K562 (cell line): ENCODE results near the gene HORMAD1. TPM values are rescaled to one million over a fixed set of nuclear protein-coding genes. Genes with fewer than 3 reads are reported as not detected.
"Not testable (repeated sequence)": the region's sequence is repeated elsewhere in the genome, so short reads cannot be mapped to it uniquely, and the experiment has no call there.

Experiments used
- ATAC-seq: fragments of 200-7000 bp; cut with Tn5 transposase; 3 replicates; pipeline ENCODE4 v1.9.1; 2020; ENCODE audit warnings: moderate library complexity
- BruUV-seq: library from RNA; stranded (reverse); fragments of 400-500 nt; replicated peaks from 2 replicates; lab custom pipeline; 2021; lab: Mats Ljungman, UMichigan
- CTCF ChIA-PET: fragments of 300-600 bp; formaldehyde crosslinking; extraction: SDS; loops from one replicate; lab custom pipeline; 2021; ENCODE audit warnings: low intra/inter-chr PET ratio; lab: Yijun Ruan, JAX
- POLR2A ChIA-PET: fragments of 300-600, 350-650 bp; sonication (Branson Sonifier 250); formaldehyde crosslinking; extraction: SDS; loops from one replicate; lab custom pipeline; 2021; ENCODE audit warnings: antibody characterized with exemption, inconsistent platforms; lab: Yijun Ruan, JAX
- DNase-seq, 4 experiments: peaks; one replicate each; pipeline versions ENCODE4 v3.0.0 to v3.0.0-alpha.2; 2011 to 2018; ENCODE audit warnings: low spot score in 3 of 4, mixed read lengths in 3 of 4; ENCODE audit errors: extremely low read depth in 1 of 4
- FAIRE-seq: peaks from 2 replicates; lab custom pipeline; 2011; peaks lifted over from hg19 to GRCh38; lab: Jason Lieb, UNC
- H2AFZ ChIP-seq: 2 replicates; pipeline ENCODE4 v1.6.0; 2011; ENCODE audit warnings: low read depth, low read length, control low read depth, inconsistent platforms
- H3K27ac ChIP-seq: fragments of 200-600 bp; 3 replicates; pipeline ENCODE4 v1.8.0; 2011; ENCODE audit warnings: low read depth, mild to moderate bottlenecking, control low read depth, inconsistent platforms, low read length, moderate library complexity, mixed read lengths; ENCODE audit errors: extremely low read depth
- H3K27me3 ChIP-seq, 2 experiments: fragments of 300-600 bp in 1 of 2; 2 replicates in 1 of 2; 3 replicates in 1 of 2; pipeline versions ENCODE4 v1.6.0 to v1.8.0; 2011; ENCODE audit warnings: inconsistent platforms in 2 of 2, low read length in 2 of 2, mild to moderate bottlenecking in 1 of 2, mixed read lengths in 1 of 2, moderate library complexity in 1 of 2; ENCODE audit not compliant: control insufficient read depth in 2 of 2, insufficient read depth in 2 of 2
- H3K36me3 ChIP-seq: fragments of 300-600 bp; 3 replicates; pipeline ENCODE4 v1.8.0; 2011; ENCODE audit warnings: mild to moderate bottlenecking, low read length, inconsistent platforms; ENCODE audit not compliant: control insufficient read depth, insufficient read depth
- H3K4me1 ChIP-seq, 2 experiments: fragments of 200-600 bp in 1 of 2; replicated peaks in 1 of 2; 2 replicates in 1 of 2; 3 replicates in 1 of 2; pipeline versions ENCODE4 v1.5.1 to v1.8.0; 2011; ENCODE audit warnings: inconsistent platforms in 2 of 2, low read length in 2 of 2, mild to moderate bottlenecking in 1 of 2, mixed read lengths in 1 of 2, moderate library complexity in 1 of 2; ENCODE audit not compliant: control insufficient read depth in 2 of 2, insufficient read depth in 2 of 2
- H3K4me2 ChIP-seq: 2 replicates; pipeline ENCODE4 v1.6.1; 2011; ENCODE audit warnings: low read length, control low read depth, inconsistent platforms, mixed read lengths; ENCODE audit not compliant: insufficient read depth
- H3K4me3 ChIP-seq: fragments of 200-600 bp; sonication (generic), shearing (Covaris generic); 2 replicates; pipeline ENCODE4 v1.5.1; 2016; ENCODE audit warnings: control low read depth, inconsistent platforms
- H3K79me2 ChIP-seq: fragments of 200-600 bp; 3 replicates; pipeline ENCODE4 v1.8.0; 2011; ENCODE audit warnings: low read length, inconsistent platforms; ENCODE audit not compliant: control insufficient read depth, insufficient read depth
- H3K9ac ChIP-seq, 2 experiments: 2 replicates each; pipeline versions ENCODE4 v1.6.0 to v1.6.1; 2011; ENCODE audit warnings: low read depth in 2 of 2, low read length in 2 of 2, control low read depth in 1 of 2, inconsistent platforms in 1 of 2, mild to moderate bottlenecking in 1 of 2, mixed read lengths in 1 of 2; ENCODE audit not compliant: insufficient read depth in 1 of 2
- H3K9me1 ChIP-seq: one replicate; pipeline ENCODE4 v1.6.0; 2011; ENCODE audit warnings: inconsistent platforms, mild to moderate bottlenecking, low read length, moderate library complexity; ENCODE audit not compliant: control insufficient read depth, insufficient read depth
- H3K9me3 ChIP-seq: replicated peaks from 2 replicates; pipeline ENCODE4 v1.5.1; 2011; ENCODE audit warnings: low read depth, low read length, inconsistent platforms; ENCODE audit not compliant: control insufficient read depth, insufficient read depth
- H4K20me1 ChIP-seq: replicated peaks from 2 replicates; pipeline ENCODE4 v1.6.1; 2011; ENCODE audit warnings: low read length, inconsistent platforms, mixed read lengths; ENCODE audit not compliant: control insufficient read depth, insufficient read depth
- CHCHD3 ChIP-seq: fragments of 250-450 bp; sonication (Bioruptor Pico); IDR thresholded peaks from 2 replicates; pipeline ENCODE4 v2.1.2; 2022; ENCODE audit warnings: mild to moderate bottlenecking
- DDX20 ChIP-seq: fragments of 450-650 bp; IDR thresholded peaks from 2 replicates; pipeline ENCODE4 v1.6.1; 2016; ENCODE audit warnings: missing genetic modification characterization, low read depth, mild to moderate bottlenecking, missing compliant biosample characterization, moderate library complexity
- MEF2D ChIP-seq: conservative IDR thresholded peaks from 2 replicates; pipeline ENCODE4 v1.6.1; 2016; ENCODE audit warnings: low read depth, missing genetic modification characterization, missing compliant biosample characterization
- NR2C1 ChIP-seq, 2 experiments: fragments of 450-650 bp; IDR thresholded peaks; 2 replicates each; pipeline ENCODE4 v1.6.1; 2017; ENCODE audit warnings: mild to moderate bottlenecking in 2 of 2, antibody characterized with exemption in 1 of 2, inconsistent platforms in 1 of 2, missing compliant biosample characterization in 1 of 2, missing genetic modification characterization in 1 of 2
- ZNF384 ChIP-seq: IDR thresholded peaks from 2 replicates; pipeline ENCODE4 v1.6.1; 2012; ENCODE audit warnings: low read depth, low read length, improper control_type of control experiment
- ZNF740 ChIP-seq, 3 experiments: fragments of 200-800 bp in 1 of 3; sonication (Bioruptor generic) in 1 of 3; sonication (generic) in 1 of 3; formaldehyde crosslinking in 1 of 3; IDR thresholded peaks; 2 replicates each; pipeline versions ENCODE4 v1.6.1 to v1.8.0; 2016 to 2022; ENCODE audit warnings: mild to moderate bottlenecking in 2 of 3, missing compliant biosample characterization in 2 of 3, missing genetic modification characterization in 2 of 3, missing genetic modification reagents in 1 of 3
- WGBS: fragments of 100-300 bp; shearing (Covaris generic); methylation state at CpG from one replicate; pipeline ENCODE4 v1.1.6; 2016; ENCODE audit warnings: low coverage, mixed read lengths; ENCODE audit not compliant: insufficient coverage; ENCODE audit errors: missing lambda C conversion rate; 5-methylcytosine and 5-hydroxymethylcytosine counted together
- in situ Hi-C: fragments of 300-500 bp; cut with MboI; formaldehyde crosslinking; loops from 4 replicates; pipeline ENCODE4 v1.15.0; 2018; ENCODE audit warnings: inconsistent platforms, mixed read lengths
- intact Hi-C: fragments of 100-400 bp; cut with micrococcal nuclease; formaldehyde crosslinking; loops from 2 replicates; pipeline ENCODE4 v1.14.2; 2022
- polyA plus RNA-seq, 8 experiments: library from polyadenylated mRNA; depleted of rRNA in 4 of 8; stranded (reverse) in 5 of 8; unstranded in 3 of 8; fragments of >200 nt; fragmentation: Nextera tagmentation in 2 of 8; fragmentation: Illumina TruSeq in 1 of 8; extraction: Ambion mirVana in 2 of 8; extraction: Trizol in 1 of 8; gene quantifications; 2 replicates each; pipeline versions ENCODE4 v1.2.1 to v1.2.3, GENCODE V29; 2011 to 2014; ENCODE audit warnings: inconsistent platforms in 1 of 8, missing spikeins in 1 of 8
- total RNA-seq, 7 experiments: library from RNA; depleted of rRNA in 6 of 7; stranded (reverse); fragments of >200 nt in 6 of 7; fragmentation: Illumina TruSeq in 2 of 7; extraction: Trizol in 2 of 7; gene quantifications; 2 replicates each; pipeline versions ENCODE4 v1.2.1 to v1.2.3, GENCODE V29; 2011 to 2021; ENCODE audit warnings: low replicate concordance in 1 of 7
- TF ChIP-seq, protein P1 (sequence below): fragments of 250-450 bp; sonication (Bioruptor Pico); IDR thresholded peaks from 2 replicates; pipeline ENCODE4 v1.4.0; 2020

HORMAD1 gene
- total and polyA plus RNA-seq, 9 of the 15 experiments (the other 6 are each of a cell fraction or from before 2014, with no cell fraction given): not detected

DNA sequence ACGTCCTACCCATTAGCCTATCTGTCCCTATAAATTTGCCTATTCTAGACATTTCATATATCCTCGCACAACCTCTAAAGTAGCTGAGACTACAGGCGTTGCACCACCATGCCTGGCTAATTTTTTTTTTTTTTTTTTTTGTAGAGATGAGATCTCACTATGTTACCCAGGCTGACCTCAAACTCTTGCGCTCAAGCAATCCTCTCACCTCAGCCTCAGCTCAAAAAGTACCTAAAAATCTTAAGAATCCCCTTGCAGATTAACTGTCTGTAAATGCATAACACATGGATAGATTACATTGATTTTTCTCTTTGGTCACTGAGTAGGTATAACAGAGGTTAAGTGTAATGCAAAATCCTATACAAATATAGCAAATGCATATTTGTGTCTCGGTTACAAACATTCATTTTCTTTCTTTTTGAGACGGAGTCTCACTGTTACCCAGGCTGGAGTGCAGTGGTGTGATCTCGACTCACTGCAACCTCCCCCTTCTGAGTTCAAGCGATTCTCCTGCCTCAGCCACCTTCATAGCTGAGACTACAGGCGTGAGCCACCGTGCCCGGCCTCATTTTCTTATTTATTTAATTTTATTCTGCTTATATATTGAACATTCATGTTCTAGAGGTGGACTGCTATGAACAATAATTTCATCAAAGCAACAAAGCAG, 2.3 kb downstream of the HORMAD1 start:
- CTCF ChIA-PET: no interaction called here
- Histone ChIP-seq H3K4me2 (no peak overlapping the region), H3K9ac (no peak overlapping the region), H3K4me1 (peaks cover 0 to 5% of the 10 kb centered on the region in 2 experiments; a peak in 2 of 5 replicates), H3K27ac (no peak overlapping the region), H3K9me1 (no peaks in the 10 kb centered on the region)
- POLR2A ChIA-PET: interaction anchor here (1.0 kb wide), 1 partner anchor 21 kb away, joined by 5 read pairs; the partner anchor contains the start of gene GOLPH3L
- peak; percentile 32; the same call in 1 of the 3 replicates for ATAC-seq
- in situ Hi-C loops: no loop called here
- DNase-seq: no peak
- TF ChIP-seq ZNF384 (peak; percentile 66), CHCHD3 (CRISPR knock-in tag) (no peak)
- TF ChIP-seq, all 486 proteins: peak for 1
- intact Hi-C loops: no loop called here
- Histone ChIP-seq H3K27me3 (no peaks in the 10 kb centered on the region), H3K9me3 (peaks cover 3% of the 10 kb centered on the region; the same call in 1 of the 2 replicates), H4K20me1 (no peaks in the 10 kb centered on the region), H3K4me3 (no peak overlapping the region), H3K79me2 (no peaks in the 10 kb centered on the region), H2AFZ (0 out of 2 replicates have a peak overlapping the region, but pooled peaks have one; percentile 30), H3K36me3 (no peaks in the 10 kb centered on the region)
- 64% methylated on average over 11 of the region's 11 CpGs for WGBS
- no TSS peak for BruUV-seq
- no peak for FAIRE-seq

DNA sequence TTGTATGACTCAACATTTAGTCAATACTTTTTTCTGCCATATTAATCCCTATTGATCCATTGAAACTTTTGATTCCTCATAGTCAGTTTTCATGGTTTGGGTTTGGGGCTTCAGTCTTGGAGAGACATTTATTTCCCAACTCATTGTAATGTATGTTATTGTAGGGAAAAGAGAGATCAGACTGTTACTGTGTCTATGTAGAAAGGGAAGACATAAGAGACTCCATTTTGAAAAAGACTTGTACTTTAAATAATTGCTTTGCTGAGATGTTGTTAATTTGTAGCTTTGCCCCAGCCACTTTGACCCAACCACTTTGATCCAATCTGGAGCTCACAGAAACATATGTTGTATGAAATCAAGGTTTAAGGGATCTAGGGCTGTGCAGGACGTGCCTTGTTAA, 11.7 kb downstream of the HORMAD1 start:
- H3K4me2 ChIP-seq; BruUV-seq; H4K20me1 ChIP-seq; H3K9me3 ChIP-seq; FAIRE-seq; H3K9ac ChIP-seq; CTCF ChIA-PET; DNase-seq; H3K9me1 ChIP-seq; POLR2A ChIA-PET; ATAC-seq; H3K27me3 ChIP-seq; intact Hi-C loops; H3K4me3 ChIP-seq; H3K79me2 ChIP-seq; H3K36me3 ChIP-seq; in situ Hi-C loops; H3K27ac ChIP-seq; TF ChIP-seq NR2C1 (IDR thresholded peaks at IDR 0.05); ZNF740 (CRISPR knock-in tag; IDR thresholded peaks at IDR 0.05): not testable (repeated sequence)
- Histone ChIP-seq H2AFZ (peak overlapping the region; percentile 40; the same call in 1 of the 2 replicates), H3K4me1 (peaks cover 0 to 18% of the 10 kb centered on the region in 2 experiments; a peak in 3 of 5 replicates)
- 62% methylated on average over 1 of the region's 1 CpG for WGBS
- TF ChIP-seq MEF2D (tag) (peak; percentile 75), NR2C1 (tag; IDR thresholded peaks at IDR 0.05) (peak; percentile 62), DDX20 (tag) (peak; percentile 82), ZNF740 (tag; IDR thresholded peaks at IDR 0.05) (peak in 1 of 2 experiments; percentile 89; a peak in 2 of 4 replicates)
- TF ChIP-seq, protein P1, sequence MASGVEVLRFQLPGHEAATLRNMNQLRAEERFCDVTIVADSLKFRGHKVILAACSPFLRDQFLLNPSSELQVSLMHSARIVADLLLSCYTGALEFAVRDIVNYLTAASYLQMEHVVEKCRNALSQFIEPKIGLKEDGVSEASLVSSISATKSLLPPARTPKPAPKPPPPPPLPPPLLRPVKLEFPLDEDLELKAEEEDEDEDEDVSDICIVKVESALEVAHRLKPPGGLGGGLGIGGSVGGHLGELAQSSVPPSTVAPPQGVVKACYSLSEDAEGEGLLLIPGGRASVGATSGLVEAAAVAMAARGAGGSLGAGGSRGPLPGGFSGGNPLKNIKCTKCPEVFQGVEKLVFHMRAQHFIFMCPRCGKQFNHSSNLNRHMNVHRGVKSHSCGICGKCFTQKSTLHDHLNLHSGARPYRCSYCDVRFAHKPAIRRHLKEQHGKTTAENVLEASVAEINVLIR (CRISPR knock-in tag): 0 out of 2 replicates have a peak, but pooled peaks have one; percentile 17
